T-helper 2 cell treated with Interferon-gamma antibody and Interleukin-4, amounts not matched to agents 5 μg/mL and 100 μg/mL, for 36 hours (primary cell): ENCODE measurements around the gene PHACTR3.

Experiments
- DNase-seq: peaks from one replicate; pipeline ENCODE4 v3.0.0; 2021; ENCODE audit warnings: low spot score
- H3K27ac Mint-ChIP-seq: one replicate; pipeline ENCODE4 v1.8.0; 2021; ENCODE audit warnings: mild to moderate bottlenecking, mixed read lengths
- H3K27me3 Mint-ChIP-seq: one replicate; pipeline ENCODE4 v1.8.0; 2021; ENCODE audit warnings: low read depth, mixed read lengths
- H3K36me3 Mint-ChIP-seq: one replicate; pipeline ENCODE4 v1.8.0; 2021; ENCODE audit warnings: low read depth, mixed read lengths
- H3K4me1 Mint-ChIP-seq: one replicate; pipeline ENCODE4 v1.8.0; 2021; ENCODE audit warnings: low read depth, mixed read lengths
- H3K4me3 Mint-ChIP-seq: one replicate; pipeline ENCODE4 v1.8.0; 2022; ENCODE audit warnings: mild to moderate bottlenecking, moderate library complexity, mixed read lengths
- H3K9me3 Mint-ChIP-seq: one replicate; pipeline ENCODE4 v1.8.0; 2021; ENCODE audit warnings: mixed read lengths

Gene PHACTR3

GRCh38 chr20:59665656-59666555, 61.6 kb downstream of the PHACTR3 start:
- Mint-ChIP-seq H3K27ac (no peak overlapping the region), H3K9me3 (no peaks in the 10 kb centered on the region), H3K27me3 (no peaks in the 10 kb centered on the region), H3K4me3 (no peak overlapping the region), H3K36me3 (no peaks in the 10 kb centered on the region), H3K4me1 (no peaks in the 10 kb centered on the region)
- DNase-seq: no peak

- no peaks in the 10 kb centered on the region for H3K4me1 Mint-ChIP-seq
- H3K9me3 Mint-ChIP-seq: no peaks in the 10 kb centered on the region
- no peaks in the 10 kb centered on the region for H3K36me3 Mint-ChIP-seq
- DNase-seq: no peak
- no peak overlapping the region for H3K4me3 Mint-ChIP-seq
- H3K27ac Mint-ChIP-seq: no peak overlapping the region
- H3K27me3 Mint-ChIP-seq: no peaks in the 10 kb centered on the region
Observed at GRCh38 chr20:59666586-59666985, 62.2 kb downstream of the PHACTR3 start.

- no peak for DNase-seq
- Mint-ChIP-seq H3K4me1 (no peaks in the 10 kb centered on the region), H3K4me3 (no peak overlapping the region), H3K36me3 (no peaks in the 10 kb centered on the region), H3K27me3 (no peaks in the 10 kb centered on the region), H3K9me3 (no peaks in the 10 kb centered on the region), H3K27ac (no peak overlapping the region)
Observed at GRCh38 chr20:59667131-59667530, 62.8 kb downstream of the PHACTR3 start.

GRCh38 chr20:59667981-59668515, 63.7 kb downstream of the PHACTR3 start:
- DNase-seq: no peak
- Mint-ChIP-seq H3K27ac (no peak overlapping the region), H3K4me1 (no peaks in the 10 kb centered on the region), H3K4me3 (no peak overlapping the region), H3K27me3 (no peaks in the 10 kb centered on the region), H3K9me3 (no peaks in the 10 kb centered on the region), H3K36me3 (no peaks in the 10 kb centered on the region)

- Mint-ChIP-seq H3K4me3 (no peak overlapping the region), H3K4me1 (no peaks in the 10 kb centered on the region), H3K27ac (no peak overlapping the region), H3K27me3 (no peaks in the 10 kb centered on the region), H3K36me3 (no peaks in the 10 kb centered on the region), H3K9me3 (no peaks in the 10 kb centered on the region)
- no peak for DNase-seq
Observed at GRCh38 chr20:59668926-59669850, 64.8 kb downstream of the PHACTR3 start.

GRCh38 chr20:59670786-59671492, 66.6 kb downstream of the PHACTR3 start:
- Mint-ChIP-seq H3K27me3 (no peaks in the 10 kb centered on the region), H3K4me3 (no peak overlapping the region), H3K9me3 (no peaks in the 10 kb centered on the region), H3K27ac (no peak overlapping the region), H3K4me1 (no peaks in the 10 kb centered on the region), H3K36me3 (no peaks in the 10 kb centered on the region)
- DNase-seq: no peak

DNA sequence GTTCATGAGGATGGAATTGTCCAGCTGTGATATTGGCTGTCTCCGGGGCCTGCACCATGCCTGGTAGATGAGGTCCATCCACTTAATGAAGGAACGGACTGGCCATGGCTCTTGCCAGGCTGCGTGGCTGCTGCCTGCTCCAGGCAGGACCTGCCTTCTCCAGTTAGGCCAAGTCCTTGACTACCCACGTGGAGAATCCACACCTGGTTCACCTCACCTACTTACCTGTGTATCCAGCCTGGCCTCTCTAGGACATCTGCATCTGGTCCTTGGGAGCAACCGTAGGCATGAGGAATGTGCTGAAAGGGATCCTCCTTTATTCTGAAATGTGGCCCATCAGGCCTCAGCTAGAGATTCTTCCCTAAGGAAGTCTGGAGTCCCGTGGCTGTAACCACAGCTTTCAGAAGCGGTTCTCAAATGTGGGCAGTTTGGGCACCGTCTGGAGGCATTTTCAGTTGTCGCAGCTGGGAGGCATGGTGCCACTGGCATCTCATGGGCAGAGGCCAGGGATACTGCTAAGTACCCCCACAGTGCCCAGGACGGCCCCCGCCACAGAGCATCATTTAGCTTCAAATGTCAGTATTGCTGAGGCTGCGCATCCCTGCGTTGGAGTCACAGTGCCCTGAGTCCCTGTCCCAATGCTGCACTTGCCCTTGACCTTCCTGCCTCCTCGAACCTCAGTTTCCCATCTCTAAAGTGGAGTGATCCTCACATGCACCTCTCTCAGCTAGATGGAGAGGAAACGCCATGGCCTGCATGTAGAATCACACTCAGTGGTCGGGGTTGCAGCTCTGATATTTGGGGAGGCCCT, 67.5 kb downstream of the PHACTR3 start:
- Mint-ChIP-seq H3K27me3 (no peaks in the 10 kb centered on the region), H3K4me3 (no peak overlapping the region), H3K36me3 (no peaks in the 10 kb centered on the region), H3K4me1 (no peaks in the 10 kb centered on the region), H3K27ac (no peak overlapping the region), H3K9me3 (no peaks in the 10 kb centered on the region)
- DNase-seq: no peak

DNA sequence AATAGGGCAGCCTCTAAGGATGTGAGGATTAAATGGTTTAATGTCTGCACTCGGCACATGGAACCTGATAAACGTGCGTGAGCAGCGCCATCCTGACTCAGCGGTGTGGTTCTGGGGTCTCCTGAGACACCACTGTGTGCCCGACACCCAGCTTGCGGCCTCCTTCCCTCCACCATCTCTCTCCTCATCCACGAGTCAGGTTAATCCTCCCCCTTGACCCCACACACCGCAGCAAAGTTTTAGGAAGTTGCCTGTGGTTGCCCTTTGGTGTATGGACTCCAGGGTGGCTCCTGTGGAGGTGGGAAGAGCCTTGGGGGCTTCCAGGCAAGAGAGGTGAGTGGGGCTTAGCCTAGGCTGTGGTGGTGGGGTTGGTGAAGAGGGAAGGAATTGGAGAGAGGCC, 68.2 kb downstream of the PHACTR3 start:
- Mint-ChIP-seq H3K9me3 (no peaks in the 10 kb centered on the region), H3K36me3 (no peaks in the 10 kb centered on the region), H3K4me3 (no peak overlapping the region), H3K27ac (no peak overlapping the region), H3K27me3 (peaks cover 4% of the 10 kb centered on the region), H3K4me1 (no peaks in the 10 kb centered on the region)
- no peak for DNase-seq

GRCh38 chr20:59673288-59673997, 69.1 kb downstream of the PHACTR3 start:
- H3K27me3 Mint-ChIP-seq: peaks cover 4% of the 10 kb centered on the region
- no peaks in the 10 kb centered on the region for H3K4me1 Mint-ChIP-seq
- DNase-seq: no peak
- H3K36me3 Mint-ChIP-seq: no peaks in the 10 kb centered on the region
- H3K9me3 Mint-ChIP-seq: no peaks in the 10 kb centered on the region
- no peak overlapping the region for H3K27ac Mint-ChIP-seq
- no peak overlapping the region for H3K4me3 Mint-ChIP-seq

DNA sequence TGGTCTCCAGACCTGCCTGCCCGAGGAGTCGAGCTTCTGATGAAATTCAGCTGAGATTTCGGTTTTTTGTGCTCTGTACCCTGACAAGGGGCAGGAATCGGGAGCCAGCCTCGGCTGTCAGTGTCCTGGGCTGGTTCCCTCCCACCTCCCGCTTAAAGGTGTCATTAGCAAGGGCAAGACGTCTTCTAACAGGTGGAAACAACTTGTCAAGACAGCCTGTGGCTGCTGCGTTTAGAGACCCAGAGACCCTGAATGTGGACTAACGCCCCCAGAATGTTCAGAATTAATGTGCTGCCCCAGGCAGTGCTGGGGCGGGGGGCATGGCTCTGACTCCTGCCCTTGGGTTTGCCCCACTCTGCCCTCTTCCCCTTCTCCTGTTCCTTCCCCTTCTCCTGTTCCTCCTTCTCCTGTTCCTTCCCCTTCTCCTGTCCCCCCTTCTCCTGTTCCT, 69.7 kb downstream of the PHACTR3 start:
- Mint-ChIP-seq H3K4me1 (no peaks in the 10 kb centered on the region), H3K9me3 (no peaks in the 10 kb centered on the region), H3K4me3 (no peak overlapping the region), H3K36me3 (no peaks in the 10 kb centered on the region), H3K27me3 (peaks cover 4% of the 10 kb centered on the region), H3K27ac (no peak overlapping the region)
- DNase-seq: no peak

DNA sequence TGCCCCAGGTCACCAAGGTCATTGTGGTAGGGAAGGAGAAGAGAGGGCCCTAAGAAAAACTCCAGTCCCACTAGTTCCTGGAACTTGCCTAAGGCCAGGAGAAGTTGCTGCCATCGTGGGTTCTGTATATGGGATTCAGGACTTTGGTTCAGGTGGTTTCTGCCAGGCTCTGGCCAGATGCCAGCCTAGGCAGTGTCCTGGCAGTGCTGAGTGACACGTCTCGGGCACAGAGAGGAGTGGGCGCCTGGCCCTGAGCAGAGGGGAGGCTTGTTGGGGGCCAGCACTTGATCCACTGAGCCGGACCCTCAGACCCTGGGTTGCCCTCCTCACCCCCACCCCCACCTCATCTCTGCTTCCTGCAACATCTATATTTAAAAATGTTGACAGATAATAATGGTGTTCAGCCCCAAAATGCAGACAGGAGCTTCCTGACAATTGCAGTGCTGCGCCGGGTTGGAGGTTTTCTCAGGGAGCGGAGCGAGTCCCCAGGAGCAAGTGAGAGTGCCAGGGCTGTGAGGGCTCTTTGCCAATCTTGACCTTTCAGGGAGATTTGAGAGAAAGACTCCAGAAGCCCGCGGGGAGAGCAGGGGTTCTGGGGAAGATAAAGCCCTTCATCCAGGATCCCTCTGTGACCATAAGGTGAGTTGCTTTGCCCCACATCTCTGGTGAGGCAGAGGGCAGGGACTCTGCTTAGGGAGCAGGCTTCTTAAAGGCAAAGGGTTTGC, 71.9 kb downstream of the PHACTR3 start:
- Mint-ChIP-seq H3K27ac (no peak overlapping the region), H3K9me3 (no peaks in the 10 kb centered on the region), H3K27me3 (peaks cover 4% of the 10 kb centered on the region), H3K4me3 (no peak overlapping the region), H3K36me3 (no peaks in the 10 kb centered on the region), H3K4me1 (no peaks in the 10 kb centered on the region)
- no peak for DNase-seq

DNA sequence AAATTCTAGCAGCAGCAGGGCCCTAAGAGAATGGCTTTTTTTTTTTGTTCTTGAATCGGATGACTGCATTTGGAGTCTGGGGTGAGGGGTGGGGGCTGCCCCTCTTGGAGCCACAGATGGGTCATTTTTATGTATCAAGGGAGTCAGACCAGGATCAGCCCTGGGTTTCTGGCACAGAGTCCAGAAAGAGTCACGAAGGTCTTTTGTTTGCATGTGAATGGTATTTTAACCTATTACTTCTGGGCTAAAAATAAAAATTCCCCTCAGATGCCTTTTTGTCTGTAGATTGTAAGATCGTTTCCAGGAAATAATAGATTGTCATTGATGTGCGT, 72.5 kb downstream of the PHACTR3 start:
- no peak overlapping the region for H3K27ac Mint-ChIP-seq
- H3K36me3 Mint-ChIP-seq: no peaks in the 10 kb centered on the region
- no peak for DNase-seq
- no peak overlapping the region for H3K4me3 Mint-ChIP-seq
- H3K27me3 Mint-ChIP-seq: peaks cover 4% of the 10 kb centered on the region
- H3K9me3 Mint-ChIP-seq: no peaks in the 10 kb centered on the region
- no peaks in the 10 kb centered on the region for H3K4me1 Mint-ChIP-seq
